CD4-positive, alpha-beta T cell treated with Interleukin-21 for 1 hour (primary cell): ENCODE measurements around the gene CHST11.

Experiments used
- DNase-seq: peaks from one replicate; pipeline ENCODE4 v3.0.0-alpha.2; 2020

CHST11 gene

DNA sequence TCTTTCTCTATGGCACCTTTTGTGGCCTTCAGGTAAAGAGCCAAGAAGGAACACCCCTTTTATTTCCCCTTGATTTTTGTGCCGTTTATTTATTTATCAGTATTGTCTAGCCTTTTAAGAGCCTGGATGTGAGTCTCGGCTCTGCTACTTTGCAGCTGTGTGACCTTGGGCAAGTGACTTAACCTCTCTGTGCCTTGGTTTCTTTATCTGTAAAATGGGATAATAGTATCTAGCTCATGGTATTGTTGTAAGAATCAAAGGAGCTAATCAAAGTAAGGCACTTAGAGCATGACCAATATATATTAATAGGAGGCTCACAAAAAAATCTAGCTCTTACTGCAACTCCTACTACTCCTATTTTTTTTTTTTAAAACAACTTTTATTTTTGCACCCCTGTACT is 179.7 kb downstream of the CHST11 start:
- no peak for DNase-seq

- DNase-seq = no peak
Measured at GRCh38 chr12:104637604-104638003, 180.9 kb downstream of the CHST11 start.

DNA sequence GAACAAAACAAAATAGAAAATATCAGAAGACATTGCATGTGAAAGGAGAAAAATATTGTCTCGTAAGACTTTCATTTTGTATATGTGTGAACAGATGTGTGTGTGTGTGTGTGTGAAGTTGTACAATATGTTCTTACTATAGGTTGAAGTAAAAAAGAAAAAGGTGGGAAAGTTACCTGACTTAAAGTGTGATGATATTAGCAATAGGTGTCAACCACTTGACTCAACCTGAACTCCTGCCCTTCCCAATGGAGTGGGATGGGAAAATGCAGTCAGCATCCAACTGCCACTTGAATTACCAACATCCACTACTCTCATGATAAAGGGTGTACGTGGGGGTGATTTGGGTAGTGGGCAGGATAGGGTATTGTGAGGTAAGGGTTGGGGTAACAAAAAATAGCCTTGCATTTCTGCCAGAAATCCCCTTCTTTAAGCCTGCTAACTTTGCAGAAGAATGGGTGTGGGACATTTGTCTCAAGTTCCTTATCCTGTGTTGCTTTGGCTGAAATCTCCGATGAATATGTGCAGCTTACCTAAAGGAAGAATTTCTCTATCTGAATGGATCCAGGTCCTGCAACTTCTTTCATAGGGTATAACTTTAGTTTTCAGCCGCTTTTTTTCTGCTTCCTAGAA is 181.6 kb downstream of the CHST11 start:
- no peak for DNase-seq

- DNase-seq = no peak
Measured at GRCh38 chr12:104638851-104639240, 182.1 kb downstream of the CHST11 start.

DNA sequence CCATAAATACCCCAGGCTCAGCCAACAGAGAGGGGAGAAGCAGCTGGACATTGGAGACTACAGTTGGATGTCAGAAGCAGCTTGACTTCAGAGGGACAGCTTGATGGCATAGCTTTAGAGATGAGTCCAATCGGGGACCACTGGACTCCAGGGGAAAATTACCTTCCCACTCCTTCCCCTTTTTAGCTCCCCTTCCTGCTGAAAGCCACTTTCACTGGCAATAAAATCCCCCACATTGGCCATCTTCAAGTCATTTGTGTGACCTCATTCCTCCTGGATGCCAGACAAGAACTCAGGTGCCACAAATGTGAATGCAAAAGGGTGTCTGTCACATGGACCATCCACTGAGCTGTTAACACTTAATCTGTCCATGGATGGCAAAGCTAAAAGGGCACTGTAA is 184.2 kb downstream of the CHST11 start:
- no peak for DNase-seq

GRCh38 chr12:104641862-104642261 is 185.1 kb downstream of the CHST11 start:
- peak; percentile 19 for DNase-seq

GRCh38 chr12:104643093-104643818 is 186.5 kb downstream of the CHST11 start:
- DNase-seq = peak; percentile 17

DNA sequence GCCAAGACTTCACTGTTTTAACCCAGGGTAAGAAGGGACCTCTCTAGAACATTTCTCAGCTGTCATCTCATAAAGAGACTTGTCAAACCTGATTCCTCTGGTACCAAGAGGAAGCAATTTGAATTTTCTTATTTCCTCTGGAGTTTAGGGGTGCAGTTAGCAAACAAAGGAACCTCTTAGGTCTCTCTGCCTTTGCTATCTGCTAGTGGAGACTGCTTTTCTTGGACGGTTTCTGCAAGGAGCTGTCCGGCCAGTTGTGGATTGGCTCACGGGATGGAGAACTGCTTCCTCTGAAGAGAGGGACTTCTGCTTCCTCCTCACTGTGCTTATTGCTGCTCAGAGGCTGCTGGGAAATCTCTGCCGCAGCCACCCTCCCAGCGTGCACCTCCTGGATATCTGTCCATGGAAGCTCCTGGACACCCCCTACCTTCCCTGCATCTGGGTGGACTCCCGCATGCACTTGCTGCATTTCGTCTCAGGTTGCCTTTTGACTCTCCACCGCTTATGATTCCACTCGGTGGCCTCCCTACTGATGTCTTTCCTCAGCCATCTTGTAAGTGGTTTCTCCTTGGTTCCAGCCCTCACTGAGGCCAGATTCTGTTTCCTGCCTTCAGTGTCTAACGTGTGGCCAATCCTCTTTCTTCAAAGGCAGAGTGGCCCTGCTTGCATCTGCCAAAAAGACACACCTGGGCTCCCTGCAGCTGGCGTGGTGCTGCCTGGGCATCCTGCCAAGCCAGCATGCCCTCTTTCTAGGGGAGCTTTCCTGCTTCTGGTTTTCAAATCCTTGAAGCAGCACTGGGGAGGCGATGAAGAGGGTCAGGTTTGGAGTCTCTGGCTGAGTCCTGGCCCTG is 187.3 kb downstream of the CHST11 start:
- DNase-seq = peak; percentile 6

DNA sequence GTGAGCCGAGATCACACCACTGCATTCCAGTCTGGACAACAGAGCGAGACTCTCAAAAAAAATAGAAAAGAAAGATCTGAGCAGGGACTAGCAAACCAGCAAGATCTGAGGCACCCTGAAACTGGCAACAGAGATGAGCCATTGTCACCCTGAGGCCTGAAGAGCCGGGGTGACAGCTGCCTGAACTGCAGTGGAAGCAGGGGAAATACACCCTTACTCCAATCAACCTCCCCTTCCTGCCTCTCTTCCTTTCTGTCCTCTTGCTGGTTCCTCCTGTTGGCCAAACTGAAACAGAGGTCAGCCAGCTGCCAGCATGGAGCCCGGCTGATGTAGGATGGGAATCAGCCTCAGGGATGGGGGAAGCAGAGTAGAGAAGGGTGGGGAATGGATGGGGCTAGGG is 192.0 kb downstream of the CHST11 start:
- DNase-seq = no peak

- no peak for DNase-seq
Measured at GRCh38 chr12:104649217-104649824, 192.6 kb downstream of the CHST11 start.

- no peak for DNase-seq
Measured at GRCh38 chr12:104649921-104650320, 193.2 kb downstream of the CHST11 start.

GRCh38 chr12:104650541-104650940 is 193.8 kb downstream of the CHST11 start:
- no peak for DNase-seq

DNA sequence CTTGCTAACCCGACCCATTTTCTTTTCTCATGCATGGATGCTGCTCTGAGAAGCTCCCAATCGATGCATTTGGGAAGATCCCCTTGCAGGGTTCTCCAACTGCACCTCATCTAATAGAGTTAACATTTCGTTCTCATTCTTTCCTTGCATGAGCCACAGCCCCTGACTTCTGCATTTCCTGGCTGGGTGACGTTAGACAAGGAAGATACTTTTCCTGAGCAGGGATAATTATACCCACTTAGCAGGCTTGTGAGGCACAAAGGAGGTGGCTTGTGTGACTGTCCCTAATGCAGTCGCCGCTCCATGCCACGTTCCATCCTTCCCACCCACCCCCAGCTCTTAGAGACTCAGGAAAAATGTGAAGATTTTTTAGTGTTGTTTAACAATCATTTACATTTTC is 195.1 kb downstream of the CHST11 start:
- DNase-seq = no peak

DNA sequence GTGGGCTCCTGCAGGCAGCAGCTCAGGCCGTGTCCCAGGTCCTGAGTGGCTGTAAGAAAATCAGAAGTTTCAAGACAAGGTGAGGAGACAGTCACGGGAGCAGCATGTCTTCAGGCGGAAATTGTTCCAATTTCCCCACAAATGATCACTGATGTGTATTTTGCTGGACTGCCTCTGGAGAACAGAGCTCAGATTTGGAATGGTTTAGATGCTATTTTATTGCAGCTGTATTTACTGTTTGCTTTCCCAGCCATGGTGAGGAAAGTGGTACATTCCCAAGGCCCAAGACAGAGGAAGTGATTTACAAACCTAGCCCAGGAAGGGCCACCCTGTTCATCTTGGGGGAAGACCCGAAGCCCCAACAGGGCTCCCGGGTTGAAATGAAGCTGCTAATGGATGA is 195.6 kb downstream of the CHST11 start:
- no peak for DNase-seq

DNA sequence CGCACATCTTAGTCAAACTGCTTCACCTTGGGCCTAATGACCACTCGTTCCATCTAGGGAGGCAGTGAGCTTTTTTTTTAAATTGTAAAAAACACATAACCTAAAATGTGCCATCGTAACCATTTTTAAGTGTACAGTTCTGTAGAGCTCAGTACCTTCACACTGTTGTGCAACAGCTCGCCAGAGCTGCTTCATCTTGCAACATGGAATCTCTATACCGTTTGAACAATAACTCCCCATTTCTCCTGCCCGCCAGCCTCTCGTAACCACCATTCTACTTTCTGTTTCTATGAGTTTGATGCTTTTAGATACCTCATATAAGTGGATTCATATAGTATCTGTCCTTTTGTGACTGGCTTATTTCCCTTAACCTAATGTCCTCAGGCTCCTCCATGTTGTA is 196.2 kb downstream of the CHST11 start:
- DNase-seq = no peak

DNA sequence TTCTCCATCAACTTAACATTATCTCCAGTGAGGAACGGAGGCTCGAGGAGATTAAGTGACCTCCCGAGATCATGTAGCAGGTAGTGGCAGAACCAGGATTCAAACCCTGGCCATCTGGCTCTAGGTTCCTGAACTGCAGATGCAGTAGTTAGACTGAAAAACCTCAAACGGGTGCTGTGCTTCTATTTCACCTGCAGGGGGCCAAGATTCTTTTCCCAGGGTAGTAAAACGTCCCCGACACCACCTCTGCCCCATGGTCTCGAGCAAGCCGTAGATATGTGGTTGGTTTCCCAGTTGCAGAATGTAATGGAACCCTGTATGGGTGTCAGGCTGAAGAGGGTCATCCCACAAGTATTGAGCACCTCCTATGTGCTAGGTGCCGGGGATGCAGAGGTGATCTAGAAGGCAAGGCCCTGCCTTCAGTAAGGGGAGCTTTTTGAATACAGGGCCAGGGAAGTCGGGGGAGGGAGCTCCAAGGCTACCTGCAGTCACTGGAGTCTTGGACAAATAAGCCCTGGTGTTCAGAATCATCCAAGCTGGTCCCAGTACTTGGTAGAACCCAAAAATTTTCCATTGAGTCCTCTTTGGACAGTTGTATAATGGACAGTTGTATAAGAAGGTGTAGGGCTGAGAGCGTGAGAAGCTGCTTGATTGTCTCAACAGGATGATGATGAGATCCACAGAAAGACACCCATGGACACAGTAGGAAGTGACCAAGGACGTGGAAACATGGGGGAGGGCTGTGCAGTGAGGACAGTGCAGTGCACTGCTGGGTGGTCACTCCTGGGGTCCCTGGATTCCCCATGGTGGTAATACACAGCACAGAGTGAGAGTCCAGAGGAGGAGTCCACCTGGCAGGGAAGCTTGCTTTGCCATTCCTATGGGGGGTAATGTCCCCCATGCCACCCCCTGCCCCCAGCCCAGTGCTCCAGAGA is 197.2 kb downstream of the CHST11 start:
- DNase-seq = peak; percentile 34

GRCh38 chr12:104654665-104655609 is 198.2 kb downstream of the CHST11 start:
- no peak for DNase-seq

GRCh38 chr12:104656383-104656782 is 199.6 kb downstream of the CHST11 start:
- DNase-seq = no peak

- DNase-seq = no peak
Measured at GRCh38 chr12:104656921-104657320, 200.2 kb downstream of the CHST11 start.

DNA sequence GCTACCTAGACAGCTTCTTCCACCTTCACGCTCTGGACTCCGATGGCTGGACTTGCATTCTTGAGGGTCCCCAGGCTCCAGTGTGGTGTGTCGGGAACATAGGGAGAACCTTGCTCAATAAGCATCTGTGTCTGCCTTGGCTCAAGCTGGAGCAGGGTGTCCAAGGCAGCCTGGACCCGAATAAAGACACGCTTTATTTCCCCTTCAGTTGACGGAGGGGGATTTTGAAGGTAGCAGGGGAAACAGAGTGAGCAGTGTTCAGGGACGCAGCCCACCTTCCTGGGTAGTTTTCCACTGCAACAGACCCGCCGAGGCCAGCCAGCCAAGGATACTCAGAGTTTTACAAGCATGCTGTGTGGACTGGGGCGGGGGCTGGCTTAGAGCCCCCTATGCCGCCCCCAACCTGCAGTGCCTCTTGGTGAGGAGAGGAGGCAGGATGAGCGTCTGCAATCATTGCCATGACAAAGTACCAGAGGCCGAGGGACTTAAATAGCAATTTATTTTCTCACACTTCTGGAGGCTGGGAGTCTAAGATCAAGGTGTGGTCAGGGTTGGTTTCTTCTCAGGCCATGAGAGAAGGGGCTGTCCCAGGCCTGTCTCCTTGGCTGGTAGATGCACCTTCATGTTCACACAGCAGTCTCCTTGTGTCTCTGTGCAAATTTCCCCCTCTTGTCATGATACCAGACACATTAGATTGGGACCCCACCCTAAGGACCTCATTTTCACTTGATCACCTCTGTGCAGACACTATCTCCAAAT is 201.2 kb downstream of the CHST11 start:
- no peak for DNase-seq
